ENCODE measurements around the gene ACADVL. TPM values are rescaled to one million over a fixed set of nuclear protein-coding genes. Genes with fewer than 3 reads are reported as not detected.
"Not testable (repeated sequence)": the region's sequence is repeated elsewhere in the genome, so short reads cannot be mapped to it uniquely, and the experiment has no call there.

The ACADVL gene
- total RNA-seq, 1 donor from 2014 or later, result 219 TPM

GRCh38 chr17:7234083-7234951 is 14.6 kb downstream of the ACADVL start, which contains the start of gene DVL2:
DVL2 (minus strand) TSS chr17:7234517; CDS start chr17:7234262, 255 bp downstream.
- DNase-seq (ENCODE audit: low read depth, low spot score), result peak; percentile 82

GRCh38 chr17:7235693-7236665 is 16.2 kb downstream of the ACADVL start:
- no peak for DNase-seq (ENCODE audit: low read depth, low spot score)

- DNase-seq (ENCODE audit: low read depth, low spot score), result no peak
Observed at GRCh38 chr17:7236808-7237207, 17.1 kb downstream of the ACADVL start.

- no peak for DNase-seq (ENCODE audit: low read depth, low spot score)
Observed at GRCh38 chr17:7237266-7237760, 17.6 kb downstream of the ACADVL start.

GRCh38 chr17:7237761-7238419 is 18.2 kb downstream of the ACADVL start:
- no peak for DNase-seq (ENCODE audit: low read depth, low spot score)

- no peak for DNase-seq (ENCODE audit: low read depth, low spot score)
Observed at GRCh38 chr17:7238420-7239090, 18.8 kb downstream of the ACADVL start.

- peak; percentile 99 for DNase-seq (ENCODE audit: low read depth, low spot score)
Observed at GRCh38 chr17:7239091-7240027, 19.6 kb downstream of the ACADVL start, which contains the start of gene PHF23. PHF23 (minus strand) TSS chr17:7239457; CDS start chr17:7239279, 178 bp downstream.

- DNase-seq (ENCODE audit: low read depth, low spot score), result no peak
Observed at GRCh38 chr17:7240375-7240774, 20.6 kb downstream of the ACADVL start.

- no peak for DNase-seq (ENCODE audit: low read depth, low spot score)
Observed at GRCh38 chr17:7241090-7241733, 21.5 kb downstream of the ACADVL start.

GRCh38 chr17:7241783-7242716 is 22.3 kb downstream of the ACADVL start, which contains the start of gene GABARAP:
GABARAP (minus strand) TSS chr17:7242449; CDS start chr17:7242330, 119 bp downstream.
- DNase-seq (ENCODE audit: low read depth, low spot score), result peak; percentile 69

- DNase-seq (ENCODE audit: low read depth, low spot score), result peak; percentile 85
Observed at GRCh38 chr17:7242717-7243452, 23.1 kb downstream of the ACADVL start.

GRCh38 chr17:7243453-7243729 is 23.7 kb downstream of the ACADVL start:
- no peak for DNase-seq (ENCODE audit: low read depth, low spot score)

- not testable (repeated sequence) for DNase-seq (ENCODE audit: low read depth, low spot score)
Observed at GRCh38 chr17:7243838-7244237, 24.1 kb downstream of the ACADVL start.

- no peak for DNase-seq (ENCODE audit: low read depth, low spot score)
Observed at GRCh38 chr17:7246779-7247178, 27.0 kb downstream of the ACADVL start.

- DNase-seq (ENCODE audit: low read depth, low spot score), result no peak
Observed at GRCh38 chr17:7248796-7249195, 29.1 kb downstream of the ACADVL start.

- DNase-seq (ENCODE audit: low read depth, low spot score), result no peak
Observed at GRCh38 chr17:7249214-7249613, 29.5 kb downstream of the ACADVL start.

- no peak for DNase-seq (ENCODE audit: low read depth, low spot score)
Observed at GRCh38 chr17:7249830-7250229, 30.1 kb downstream of the ACADVL start.

Data from pulmonary artery endothelial cell (primary cell).